Endothelial cell (in vitro differentiated cells): ENCODE data around the gene SH2D7. TPM values are rescaled to one million over a fixed set of nuclear protein-coding genes. Genes with fewer than 3 reads are reported as not detected.

ENCODE experiments used
- total RNA-seq: library from RNA; stranded (reverse); fragmentation: NEBNext Ultra II Directional; extraction: Animal tissue kit (Norgen Biotek cat#: 25700); gene quantifications from one replicate; pipeline ENCODE4 v1.2.1, GENCODE V29; 2021; ENCODE audit not compliant: unreplicated experiment

SH2D7 gene
- total RNA-seq, 1 donor from 2014 or later, result not detected

Other genes with a start within 250 kb of the SH2D7 start
- gene TBC1D2B, start 14.8 kb upstream of the SH2D7 start, total RNA-seq, result 13.8 TPM
- gene CIB2, start 38.9 kb downstream of the SH2D7 start, total RNA-seq, result 16.4 TPM
- gene IDH3A, start 56.8 kb downstream of the SH2D7 start, total RNA-seq, result 19.9 TPM
- gene ACSBG1, start 142.0 kb downstream of the SH2D7 start, total RNA-seq, result 0.13 TPM
- 2.1 TPM for gene DNAJA4, start 172.0 kb downstream of the SH2D7 start, total RNA-seq
- gene SKIC8, start 207.0 kb downstream of the SH2D7 start, total RNA-seq, result 43.9 TPM
- 3.3 TPM for gene CRABP1, start 247.8 kb downstream of the SH2D7 start, total RNA-seq